GM18517 (cell line): ENCODE data around the gene TTYH1.

ENCODE experiments used
- ATAC-seq: cut with Tn5 transposase; IDR thresholded peaks from one replicate; pipeline ENCODE4 v1.9.1; 2021; ENCODE audit warnings: mild to moderate bottlenecking, moderate library complexity; ENCODE audit not compliant: unreplicated experiment

The TTYH1 gene

GRCh38 chr19:54421521-54421920, 6.3 kb downstream of the TTYH1 start:
- no peak for ATAC-seq

DNA sequence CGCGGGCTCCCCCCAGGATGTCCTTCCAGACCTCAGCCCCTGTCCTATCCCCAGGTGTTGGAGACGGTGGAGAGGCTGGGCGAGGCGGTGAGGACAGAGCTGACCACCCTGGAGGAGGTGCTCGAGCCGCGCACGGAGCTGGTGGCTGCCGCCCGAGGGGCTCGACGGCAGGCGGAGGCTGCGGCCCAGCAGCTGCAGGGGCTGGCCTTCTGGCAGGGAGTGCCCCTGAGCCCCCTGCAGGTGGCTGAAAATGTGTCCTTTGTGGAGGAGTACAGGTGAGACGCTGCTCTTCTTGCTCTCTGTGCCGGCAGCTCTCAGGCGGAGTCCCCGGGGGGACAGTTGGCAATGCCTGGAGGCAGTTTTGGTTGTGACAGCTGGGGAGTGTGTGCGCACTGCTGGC, 6.9 kb downstream of the TTYH1 start:
- no peak for ATAC-seq

- no peak for ATAC-seq
Observed at GRCh38 chr19:54424201-54424600, 8.9 kb downstream of the TTYH1 start.

DNA sequence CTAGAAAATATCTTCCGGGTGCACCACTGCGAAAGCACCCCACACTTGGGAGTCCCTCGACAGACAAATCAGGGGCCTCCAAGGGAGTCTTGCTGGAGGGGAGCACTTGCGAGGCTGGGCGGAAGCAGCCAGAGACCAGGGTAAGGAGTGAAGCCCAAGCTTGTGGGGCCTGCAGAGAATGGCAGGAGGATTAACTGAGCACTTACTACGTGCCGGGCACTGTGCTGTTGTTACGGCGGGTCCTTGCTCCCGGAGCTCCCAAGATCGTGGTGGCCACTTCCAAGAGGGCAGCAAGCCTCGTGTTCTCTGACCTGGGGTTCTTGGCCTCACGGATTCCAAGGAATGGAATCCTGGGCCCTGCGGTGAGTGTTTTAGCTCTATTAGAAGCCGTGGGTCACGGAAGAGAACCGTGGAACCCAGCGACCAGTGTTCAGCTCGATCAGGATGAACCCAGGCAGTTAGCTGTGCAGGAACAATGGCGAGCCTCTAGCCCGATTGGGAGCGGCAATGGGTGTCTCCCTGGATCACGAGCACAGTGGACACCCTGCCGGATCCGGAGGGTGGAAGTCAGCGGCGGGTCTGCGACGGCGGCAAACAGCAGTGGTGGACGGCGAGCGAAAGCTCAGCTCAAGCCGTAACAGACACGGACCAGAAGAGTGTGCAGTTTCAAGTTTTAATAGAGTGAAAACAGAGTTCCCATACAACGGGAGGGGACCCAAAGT, 9.6 kb downstream of the TTYH1 start:
- no peak for ATAC-seq

DNA sequence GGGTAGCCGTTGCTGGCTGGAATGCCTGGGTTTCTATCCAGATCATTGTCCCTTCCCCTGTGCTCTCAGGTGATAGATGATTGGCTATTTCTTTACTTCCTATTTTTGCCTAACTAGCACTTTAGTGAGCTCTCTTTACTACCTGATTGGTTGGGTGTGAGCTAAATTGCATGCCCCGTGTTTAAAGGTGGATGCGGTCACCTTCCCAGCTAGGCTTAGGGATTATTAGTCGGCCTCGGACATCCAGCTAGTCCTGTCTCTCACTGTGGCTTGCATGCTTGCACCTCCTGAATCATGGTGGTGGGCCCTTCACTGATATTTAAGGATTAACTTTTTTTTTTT, 10.1 kb downstream of the TTYH1 start:
- ATAC-seq = no peak

- ATAC-seq = no peak
Observed at GRCh38 chr19:54426291-54426931, 11.1 kb downstream of the TTYH1 start.

DNA sequence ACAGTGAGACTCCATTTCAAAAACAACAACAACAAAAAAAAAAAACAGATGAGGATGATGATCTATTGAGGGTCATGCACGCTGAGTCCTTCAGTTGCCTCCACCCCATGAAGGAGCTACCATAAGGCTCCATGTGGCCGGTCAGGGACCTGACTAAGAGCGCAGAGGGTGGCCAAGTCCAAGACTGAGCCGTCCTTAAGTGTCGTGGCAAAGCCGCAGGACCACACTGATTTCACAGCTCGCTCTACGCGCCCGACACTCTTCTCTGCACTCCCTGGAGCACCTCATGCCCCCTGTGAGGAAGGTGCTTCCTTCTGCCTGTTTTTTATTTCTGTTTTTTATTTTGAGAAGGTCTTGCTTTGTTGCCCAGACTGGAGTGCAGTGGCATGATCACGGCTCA, 12.3 kb downstream of the TTYH1 start:
- no peak for ATAC-seq

GRCh38 chr19:54428323-54429175, 13.3 kb downstream of the TTYH1 start:
- ATAC-seq = no peak

GRCh38 chr19:54429176-54429495, 13.9 kb downstream of the TTYH1 start:
- ATAC-seq = no peak

GRCh38 chr19:54429545-54430227, 14.4 kb downstream of the TTYH1 start:
- ATAC-seq = no peak

- ATAC-seq = no peak
Observed at GRCh38 chr19:54430306-54431254, 15.3 kb downstream of the TTYH1 start.

DNA sequence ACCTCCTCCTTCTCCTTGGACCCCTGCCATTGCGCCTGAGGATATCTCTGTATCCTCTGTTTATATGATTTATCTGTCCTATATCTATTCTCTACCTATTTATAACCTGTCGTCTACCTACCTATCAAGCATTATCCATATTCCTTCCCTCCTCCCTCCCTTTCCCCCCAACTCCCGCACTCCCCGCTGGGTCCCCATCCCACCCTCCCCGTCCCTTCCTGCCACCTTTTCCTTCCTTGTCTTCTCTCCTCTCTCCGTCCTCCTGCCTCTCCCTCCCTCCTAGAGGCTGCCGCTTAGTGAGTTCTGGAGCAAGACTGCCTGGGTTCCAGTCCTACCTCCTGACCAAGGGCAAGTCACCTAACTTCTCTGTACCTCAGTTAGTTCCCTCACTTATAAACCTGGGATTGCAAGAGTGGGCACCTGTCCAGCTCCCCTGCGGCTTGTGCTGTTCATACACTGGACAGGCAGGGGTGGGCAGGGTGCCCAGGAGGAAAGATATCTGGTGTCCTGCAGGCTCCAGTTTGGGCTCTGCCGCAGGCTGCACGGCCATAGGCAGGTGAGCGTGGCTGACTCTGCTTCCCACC, 16.1 kb downstream of the TTYH1 start:
- ATAC-seq = no peak

DNA sequence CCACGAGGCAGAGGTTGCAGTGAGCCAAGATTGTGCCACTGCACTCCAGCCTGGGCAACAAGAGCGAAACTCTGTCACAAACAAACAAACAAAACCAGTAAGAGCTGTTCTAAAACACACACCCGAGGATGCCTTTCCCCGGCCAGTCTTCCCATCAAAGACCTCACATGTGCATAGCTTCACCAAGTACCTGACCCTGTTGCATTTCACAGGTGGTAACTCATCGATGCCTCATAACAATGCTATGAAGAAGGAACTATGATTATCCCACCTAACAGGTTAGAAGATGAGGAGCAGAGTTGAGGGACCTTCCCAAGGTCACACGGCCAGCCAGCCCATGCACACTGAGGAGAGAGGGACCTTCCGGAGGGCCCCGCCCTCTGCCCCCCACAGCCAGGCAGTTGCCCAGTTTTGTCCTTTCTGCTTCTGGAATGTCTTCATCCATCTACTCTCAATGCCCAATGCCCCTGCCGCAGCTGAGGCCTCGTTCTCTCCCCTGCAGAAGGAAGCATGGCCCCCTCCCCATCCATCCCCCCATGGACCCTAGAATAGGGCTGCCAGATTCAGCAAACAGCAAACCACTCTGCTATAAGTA, 17.0 kb downstream of the TTYH1 start:
- no peak for ATAC-seq

DNA sequence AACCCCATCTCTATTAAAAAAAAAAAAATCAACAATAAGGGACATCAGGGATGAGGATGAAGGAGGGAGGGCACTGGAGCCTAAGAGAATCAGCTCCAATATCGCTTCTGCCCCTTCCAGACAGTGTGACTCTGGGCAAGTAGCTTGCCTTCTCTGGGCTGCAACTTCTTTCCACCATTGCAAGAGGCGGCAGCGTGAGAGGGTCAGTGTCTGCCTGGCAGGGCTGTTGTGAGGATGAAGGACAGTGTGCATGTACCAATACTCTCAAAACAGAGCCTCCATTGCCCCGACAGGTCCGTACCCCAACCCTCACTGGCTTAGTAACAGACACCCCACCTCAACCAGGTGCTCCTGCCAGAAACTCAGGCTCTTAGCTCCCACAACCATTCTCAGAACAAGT, 18.4 kb downstream of the TTYH1 start:
- no peak for ATAC-seq

GRCh38 chr19:54434112-54434872, 19.0 kb downstream of the TTYH1 start:
- no peak for ATAC-seq

DNA sequence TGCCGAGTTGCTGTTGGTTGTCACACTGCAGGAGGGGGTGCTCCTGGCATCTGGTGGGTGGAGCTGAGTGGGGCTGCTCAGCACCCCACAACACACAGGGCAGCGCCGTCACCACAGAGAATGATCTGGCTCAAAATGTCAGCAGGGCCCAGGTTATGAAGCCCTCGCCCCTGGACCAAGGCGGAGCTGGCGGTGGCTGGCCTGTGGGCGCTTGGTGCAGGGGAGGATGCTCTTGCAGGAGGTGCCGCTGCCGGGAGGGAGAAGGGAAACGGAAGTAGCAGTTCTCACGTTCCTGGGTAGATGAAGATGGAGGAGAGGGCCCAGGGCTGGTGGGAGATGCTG, 19.6 kb downstream of the TTYH1 start:
- no peak for ATAC-seq

DNA sequence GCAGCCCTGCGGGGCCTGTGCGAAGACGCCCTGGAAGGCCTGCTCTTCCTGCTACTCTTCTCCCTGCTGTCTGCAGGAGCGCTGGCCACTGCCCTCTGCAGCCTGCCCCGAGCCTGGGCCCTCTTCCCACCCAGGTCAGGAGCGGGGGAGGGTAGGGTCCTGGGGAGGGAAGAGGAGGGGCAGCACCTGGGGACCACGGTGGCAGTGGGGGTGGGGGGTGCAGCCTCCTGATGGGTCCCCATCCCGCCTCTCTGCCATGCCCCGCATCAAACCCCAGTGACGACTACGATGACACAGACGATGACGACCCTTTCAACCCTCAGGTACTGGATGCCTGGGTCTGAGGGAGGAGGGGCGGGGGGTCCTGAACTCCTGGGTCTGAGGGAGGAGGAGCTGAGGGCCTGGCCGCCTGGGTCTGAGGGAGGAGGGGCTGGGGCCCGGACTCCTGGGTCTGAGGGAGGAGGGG, 20.3 kb downstream of the TTYH1 start:
- no peak for ATAC-seq

DNA sequence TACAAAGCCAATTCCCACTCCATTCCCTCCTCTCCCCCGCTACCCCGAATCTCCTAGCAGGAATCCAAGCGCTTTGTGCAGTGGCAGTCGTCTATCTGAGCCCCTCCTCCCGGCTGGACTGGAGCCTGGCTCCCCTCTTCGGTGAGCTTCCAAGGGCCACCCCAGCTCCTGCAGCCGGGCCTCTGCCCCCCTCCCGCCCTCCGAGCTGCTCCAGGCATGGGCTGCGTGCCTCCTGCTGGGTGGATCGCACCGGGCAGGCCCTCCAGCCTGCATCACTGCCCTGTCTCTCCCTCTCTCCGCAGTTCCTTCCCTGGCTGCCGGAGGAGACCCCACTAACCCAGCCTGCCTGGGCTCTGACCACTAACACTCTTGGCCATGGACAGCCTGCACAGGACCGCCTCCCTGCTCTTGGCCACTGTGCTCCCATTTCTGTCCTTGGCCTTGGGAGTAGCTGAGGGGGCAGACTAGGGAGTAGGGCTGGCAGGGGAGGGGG, 20.8 kb downstream of the TTYH1 start:
- no peak for ATAC-seq
